G401.6 (cell line): Measurements from ENCODE around the gene LGI1.

ENCODE experiments used
- FAIRE-seq: peaks from 2 replicates; lab custom pipeline; 2012; peaks lifted over from hg19 to GRCh38; lab: Jason Lieb, UNC

The LGI1 gene

GRCh38 chr10:93757801-93758507 is at the start of gene LGI1:
Gene LGI1, plus strand, starts transcription at chr10:93757936. Its CDS starts 209 bp downstream, at chr10:93758145.
- no peak for FAIRE-seq

- FAIRE-seq: no peak
Observed at GRCh38 chr10:93710333-93710909, 47.3 kb upstream of the LGI1 start.

GRCh38 chr10:93711891-93712290 is 45.8 kb upstream of the LGI1 start:
- FAIRE-seq: no peak

GRCh38 chr10:93712593-93712992 is 45.1 kb upstream of the LGI1 start:
- FAIRE-seq: no peak

GRCh38 chr10:93715345-93715744 is 42.4 kb upstream of the LGI1 start:
- FAIRE-seq: no peak

- no peak for FAIRE-seq
Observed at GRCh38 chr10:93716766-93717165, 41.0 kb upstream of the LGI1 start.

GRCh38 chr10:93718937-93719725 is 38.6 kb upstream of the LGI1 start:
- FAIRE-seq: no peak

GRCh38 chr10:93719901-93720300 is 37.8 kb upstream of the LGI1 start:
- no peak for FAIRE-seq

GRCh38 chr10:93722550-93722949 is 35.2 kb upstream of the LGI1 start:
- FAIRE-seq: no peak

- FAIRE-seq: no peak
Observed at GRCh38 chr10:93723153-93723552, 34.6 kb upstream of the LGI1 start.

- no peak for FAIRE-seq
Observed at GRCh38 chr10:93726024-93726423, 31.7 kb upstream of the LGI1 start.

GRCh38 chr10:93741367-93741766 is 16.4 kb upstream of the LGI1 start:
- no peak for FAIRE-seq

- no peak for FAIRE-seq
Observed at GRCh38 chr10:93742633-93743349, 14.9 kb upstream of the LGI1 start.

- FAIRE-seq: peak; percentile 92
Observed at GRCh38 chr10:93745408-93746065, 12.2 kb upstream of the LGI1 start.

GRCh38 chr10:93746844-93747284 is 10.9 kb upstream of the LGI1 start:
- FAIRE-seq: peak; percentile 98

- FAIRE-seq: peak; percentile 92
Observed at GRCh38 chr10:93749218-93749799, 8.4 kb upstream of the LGI1 start.

GRCh38 chr10:93751124-93751523 is 6.6 kb upstream of the LGI1 start:
- no peak for FAIRE-seq

GRCh38 chr10:93751832-93752231 is 5.9 kb upstream of the LGI1 start:
- peak; percentile 58 for FAIRE-seq

GRCh38 chr10:93752761-93753160 is 5.0 kb upstream of the LGI1 start:
- peak; percentile 17 for FAIRE-seq

- no peak for FAIRE-seq
Observed at GRCh38 chr10:93753621-93754250, 4.0 kb upstream of the LGI1 start.

GRCh38 chr10:93754761-93755160 is 3.0 kb upstream of the LGI1 start:
- no peak for FAIRE-seq
